GM12875 (cell line): Measurements from ENCODE around the gene KCTD11.

Experiments used
- H3K4me3 ChIP-seq: one replicate; pipeline ENCODE4 v1.5.1; 2011; ENCODE audit warnings: low read depth, low read length, control low read depth
- CTCF ChIP-seq: IDR thresholded peaks from 2 replicates; pipeline ENCODE4 v1.5.1; 2011; ENCODE audit warnings: low read depth, mild to moderate bottlenecking, control low read depth, inconsistent platforms, low read length, moderate library complexity, borderline replicate concordance; ENCODE audit not compliant: insufficient read depth

The KCTD11 gene

GRCh38 chr17:7352503-7352889, 534 bp downstream of the KCTD11 start:
- peak overlapping the region; percentile 57 for H3K4me3 ChIP-seq
- TF ChIP-seq CTCF = peak; percentile 70

- H3K4me3 ChIP-seq = peak overlapping the region; percentile 57
- no peak for TF ChIP-seq CTCF
Observed at GRCh38 chr17:7352910-7353635, 1.1 kb downstream of the KCTD11 start.

GRCh38 chr17:7354262-7354843, 2.4 kb downstream of the KCTD11 start:
- no peak for TF ChIP-seq CTCF
- no peak overlapping the region for H3K4me3 ChIP-seq

GRCh38 chr17:7355053-7355452, 3.1 kb downstream of the KCTD11 start, which contains the start of gene TMEM95:
TSS of gene TMEM95 (plus strand) at chr17:7355156. CDS start at chr17:7355205, 49 bp downstream.
- no peak within 1 kb of the TSS for H3K4me3 ChIP-seq
- no peak for TF ChIP-seq CTCF

GRCh38 chr17:7355573-7355972, 3.6 kb downstream of the KCTD11 start:
- TF ChIP-seq CTCF = no peak
- no peak overlapping the region for H3K4me3 ChIP-seq

- H3K4me3 ChIP-seq = no peak overlapping the region
- peak; percentile 95 for TF ChIP-seq CTCF
Observed at GRCh38 chr17:7356072-7356549, 4.1 kb downstream of the KCTD11 start.

- H3K4me3 ChIP-seq = no peak overlapping the region
- TF ChIP-seq CTCF = no peak
Observed at GRCh38 chr17:7356756-7357155, 4.8 kb downstream of the KCTD11 start.
